Keratinocyte (primary cell): Measurements from ENCODE around the gene KCNB1. TPM values are rescaled to one million over a fixed set of nuclear protein-coding genes. Genes with fewer than 3 reads are reported as not detected.

Experiments
- DNase-seq: peaks from one replicate; pipeline ENCODE4 v3.0.0-alpha.2; 2011; ENCODE audit warnings: low read depth, missing footprints, low spot score
- FAIRE-seq: peaks from 2 replicates; lab custom pipeline; 2011; peaks lifted over from hg19 to GRCh38; lab: Jason Lieb, UNC
- H2AFZ ChIP-seq: 2 replicates; pipeline ENCODE4 v1.6.0; 2012; ENCODE audit warnings: low read length, control low read depth, inconsistent platforms; ENCODE audit not compliant: control insufficient read depth
- H3K27ac ChIP-seq: 2 replicates; pipeline ENCODE4 v1.5.1; 2011; ENCODE audit warnings: low read length; ENCODE audit not compliant: control insufficient read depth, insufficient read depth
- H3K27me3 ChIP-seq: 3 replicates; pipeline ENCODE4 v1.6.0; 2011; ENCODE audit warnings: low read length; ENCODE audit not compliant: control insufficient read depth, insufficient read depth; ENCODE audit errors: extremely low read depth
- H3K36me3 ChIP-seq, 2 experiments: 2 replicates in 1 of 2; 3 replicates in 1 of 2; pipeline ENCODE4 v1.5.1; 2011; ENCODE audit warnings: low read length in 2 of 2, mild to moderate bottlenecking in 1 of 2; ENCODE audit not compliant: control insufficient read depth in 2 of 2, insufficient read depth in 2 of 2; ENCODE audit errors: extremely low read depth in 1 of 2
- H3K4me1 ChIP-seq: 3 replicates; pipeline ENCODE4 v1.5.1; 2011; ENCODE audit warnings: low read length; ENCODE audit not compliant: control insufficient read depth, insufficient read depth; ENCODE audit errors: extremely low read depth
- H3K4me2 ChIP-seq: 3 replicates; pipeline ENCODE4 v1.6.0; 2011; ENCODE audit warnings: low read depth, low read length; ENCODE audit not compliant: control insufficient read depth, insufficient read depth; ENCODE audit errors: extremely low read depth
- H3K4me3 ChIP-seq, 3 experiments: fragments of 200-600 bp in 1 of 3; sonication (generic) in 1 of 3; 2 replicates in 2 of 3; 3 replicates in 1 of 3; pipeline ENCODE4 v1.5.1; 2011 to 2016; ENCODE audit warnings: low read length in 3 of 3, mild to moderate bottlenecking in 3 of 3, control low read depth in 2 of 3, inconsistent platforms in 1 of 3, low read depth in 1 of 3, mixed read lengths in 1 of 3, mixed run types in 1 of 3, moderate library complexity in 1 of 3; ENCODE audit not compliant: control insufficient read depth in 2 of 3, insufficient read depth in 2 of 3; ENCODE audit errors: extremely low read depth in 1 of 3
- H3K79me2 ChIP-seq: 2 replicates; pipeline ENCODE4 v1.6.0; 2012; ENCODE audit warnings: low read length; ENCODE audit not compliant: control insufficient read depth, insufficient read depth
- H3K9ac ChIP-seq: 3 replicates; pipeline ENCODE4 v1.6.0; 2011; ENCODE audit warnings: low read length; ENCODE audit not compliant: control insufficient read depth, insufficient read depth; ENCODE audit errors: extremely low read depth
- H3K9me1 ChIP-seq: 3 replicates; pipeline ENCODE4 v1.6.0; 2011; ENCODE audit warnings: low read length; ENCODE audit not compliant: control insufficient read depth, insufficient read depth; ENCODE audit errors: extremely low read depth
- H3K9me3 ChIP-seq: 2 replicates; pipeline ENCODE4 v1.5.1; 2012; ENCODE audit warnings: low read depth, low read length; ENCODE audit not compliant: control insufficient read depth
- H4K20me1 ChIP-seq: 3 replicates; pipeline ENCODE4 v1.6.0; 2011; ENCODE audit warnings: low read length; ENCODE audit not compliant: control insufficient read depth, insufficient read depth; ENCODE audit errors: extremely low read depth
- EZH2 ChIP-seq: IDR thresholded peaks from one replicate; pipeline ENCODE4 v1.6.1; 2012; ENCODE audit warnings: inconsistent platforms, mild to moderate bottlenecking, low read length, moderate library complexity
- dilution Hi-C: fragments of 300-500 bp; cut with MboI; formaldehyde crosslinking; loops from one replicate; pipeline ENCODE4 v1.7.0; 2020; ENCODE audit warnings: low sequenced_read_pairs; ENCODE audit not compliant: extremely low pct_ligation_motif_present
- polyA plus RNA-seq, 5 experiments: library from polyadenylated mRNA; depleted of rRNA in 3 of 5; stranded (reverse) in 3 of 5; stranded (forward) in 1 of 5; unstranded in 1 of 5; fragments of >200 nt; gene quantifications; 1 replicate in 1 of 5; 2 replicates in 3 of 5; 3 replicates in 1 of 5; pipeline versions ENCODE4 v1.2.1 to v1.2.3, GENCODE V29; 2011 to 2012; ENCODE audit warnings: missing spikeins in 2 of 5, low read depth in 1 of 5, low replicate concordance in 1 of 5
- TF ChIP-seq, protein P1 (sequence below), 3 experiments: IDR thresholded peaks in 1 of 3; conservative IDR thresholded peaks in 1 of 3; optimal IDR thresholded peaks in 1 of 3; 2 replicates in 2 of 3; 3 replicates in 1 of 3; pipeline versions ENCODE3 to v1.5.1; 2011; ENCODE audit warnings: low read length in 3 of 3, mild to moderate bottlenecking in 3 of 3, moderate library complexity in 2 of 3, control low read depth in 1 of 3, inconsistent platforms in 1 of 3; ENCODE audit not compliant: insufficient read depth in 2 of 3; ENCODE audit errors: extremely low read depth in 1 of 3

KCNB1 gene
- polyA plus RNA-seq, 1 donor (not counting 4 experiments of a cell fraction or from before 2014, with no cell fraction given): not detected

DNA sequence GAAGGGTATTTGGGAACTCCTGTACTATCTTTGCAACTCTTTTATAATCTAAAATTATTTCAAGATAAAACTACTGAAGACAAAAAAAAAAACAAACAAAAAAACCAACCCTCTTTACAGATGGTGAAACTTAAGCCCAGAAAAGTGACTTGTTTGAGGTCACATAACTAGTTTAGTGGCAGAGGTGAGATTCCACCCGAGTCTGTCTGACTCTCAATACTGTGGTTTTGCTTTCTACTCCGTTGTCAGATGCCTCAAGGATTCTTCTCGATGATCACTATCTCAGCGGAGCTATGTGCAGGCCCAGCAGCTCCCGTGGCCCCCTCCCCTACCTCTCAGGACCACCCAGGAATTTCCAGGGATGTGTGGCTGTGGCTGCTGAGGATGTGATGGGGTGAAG lies 36.1 kb upstream of the KCNB1 start:
- FAIRE-seq (no peak), DNase-seq (no peak)
- H2AFZ ChIP-seq: no peak overlapping the region
- no peak overlapping the region for H3K9ac ChIP-seq
- TF ChIP-seq, protein P1, sequence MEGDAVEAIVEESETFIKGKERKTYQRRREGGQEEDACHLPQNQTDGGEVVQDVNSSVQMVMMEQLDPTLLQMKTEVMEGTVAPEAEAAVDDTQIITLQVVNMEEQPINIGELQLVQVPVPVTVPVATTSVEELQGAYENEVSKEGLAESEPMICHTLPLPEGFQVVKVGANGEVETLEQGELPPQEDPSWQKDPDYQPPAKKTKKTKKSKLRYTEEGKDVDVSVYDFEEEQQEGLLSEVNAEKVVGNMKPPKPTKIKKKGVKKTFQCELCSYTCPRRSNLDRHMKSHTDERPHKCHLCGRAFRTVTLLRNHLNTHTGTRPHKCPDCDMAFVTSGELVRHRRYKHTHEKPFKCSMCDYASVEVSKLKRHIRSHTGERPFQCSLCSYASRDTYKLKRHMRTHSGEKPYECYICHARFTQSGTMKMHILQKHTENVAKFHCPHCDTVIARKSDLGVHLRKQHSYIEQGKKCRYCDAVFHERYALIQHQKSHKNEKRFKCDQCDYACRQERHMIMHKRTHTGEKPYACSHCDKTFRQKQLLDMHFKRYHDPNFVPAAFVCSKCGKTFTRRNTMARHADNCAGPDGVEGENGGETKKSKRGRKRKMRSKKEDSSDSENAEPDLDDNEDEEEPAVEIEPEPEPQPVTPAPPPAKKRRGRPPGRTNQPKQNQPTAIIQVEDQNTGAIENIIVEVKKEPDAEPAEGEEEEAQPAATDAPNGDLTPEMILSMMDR (optimal IDR thresholded peaks at IDR 0.05 in 1 of 3, IDR thresholded peaks at IDR 0.05 in 1 of 3, conservative IDR thresholded peaks at IDR 0.05 in 1 of 3; ENCODE audit: extremely low read depth in 1 of 3, insufficient read depth in 2 of 3, low read length in 3 of 3): no peak
- no peak for TF ChIP-seq EZH2
- no peak overlapping the region for H3K4me3 ChIP-seq
- no peak overlapping the region for H3K4me2 ChIP-seq
- H3K9me3 ChIP-seq: no peaks in the 10 kb centered on the region
- H3K36me3 ChIP-seq: no peaks in the 10 kb centered on the region
- dilution Hi-C loops: no loop called here
- no peak overlapping the region for H3K27ac ChIP-seq
- no peaks in the 10 kb centered on the region for H3K9me1 ChIP-seq
- H3K4me1 ChIP-seq: no peaks in the 10 kb centered on the region
- H4K20me1 ChIP-seq: no peaks in the 10 kb centered on the region
- H3K79me2 ChIP-seq: no peaks in the 10 kb centered on the region
- H3K27me3 ChIP-seq: no peaks in the 10 kb centered on the region

DNA sequence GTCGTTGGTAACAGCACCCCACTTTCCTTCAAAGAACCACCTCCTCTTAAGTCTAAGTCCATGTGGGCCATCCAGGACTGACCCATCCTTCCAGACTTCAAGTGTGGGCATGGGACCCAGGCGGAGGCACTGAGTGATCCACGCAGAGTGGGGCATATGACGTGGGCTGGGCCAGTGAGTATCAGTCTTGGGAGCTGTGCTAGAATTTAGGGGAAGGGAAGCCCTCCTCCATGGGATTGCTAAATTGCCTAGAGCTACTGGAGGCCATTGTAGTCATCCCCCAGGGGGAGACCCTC lies 35.3 kb upstream of the KCNB1 start:
- H3K4me3 ChIP-seq: no peak overlapping the region
- no peak overlapping the region for H2AFZ ChIP-seq
- FAIRE-seq: no peak
- H3K4me2 ChIP-seq: no peak overlapping the region
- no peaks in the 10 kb centered on the region for H3K27me3 ChIP-seq
- no peak for DNase-seq
- H3K4me1 ChIP-seq: no peaks in the 10 kb centered on the region
- no peak overlapping the region for H3K27ac ChIP-seq
- dilution Hi-C loops: no loop called here
- no peaks in the 10 kb centered on the region for H3K79me2 ChIP-seq
- H3K36me3 ChIP-seq: no peaks in the 10 kb centered on the region
- H3K9me1 ChIP-seq: no peaks in the 10 kb centered on the region
- no peak overlapping the region for H3K9ac ChIP-seq
- no peaks in the 10 kb centered on the region for H3K9me3 ChIP-seq
- no peaks in the 10 kb centered on the region for H4K20me1 ChIP-seq
- TF ChIP-seq EZH2: no peak
- TF ChIP-seq, protein P1 (optimal IDR thresholded peaks at IDR 0.05 in 1 of 3, IDR thresholded peaks at IDR 0.05 in 1 of 3, conservative IDR thresholded peaks at IDR 0.05 in 1 of 3; ENCODE audit: extremely low read depth in 1 of 3, insufficient read depth in 2 of 3, low read length in 3 of 3): no peak
